GM12878 (cell line): Measurements from ENCODE around the gene METRNL. TPM values are rescaled to one million over a fixed set of nuclear protein-coding genes. Genes with fewer than 3 reads are reported as not detected.

Experiments used
- ATAC-seq: fragments of 200-7000 bp; cut with Tn5 transposase; 3 replicates; pipeline ENCODE4 v1.9.1; 2020; ENCODE audit warnings: mild to moderate bottlenecking, moderate library complexity
- BruUV-seq: library from RNA; stranded (reverse); fragments of 400-500 nt; replicated peaks from 2 replicates; lab custom pipeline; 2021; lab: Mats Ljungman, UMichigan
- CTCF ChIA-PET: fragments of 300-600 bp; sonication (Branson Sonifier 250); formaldehyde crosslinking; extraction: SDS; loops from one replicate; lab custom pipeline; 2021; ENCODE audit warnings: inconsistent platforms; lab: Yijun Ruan, JAX
- POLR2A ChIA-PET: fragments of 350-600 bp; formaldehyde crosslinking; extraction: SDS; loops from one replicate; lab custom pipeline; 2021; ENCODE audit warnings: inconsistent platforms; lab: Charles Lee
- RAD21 ChIA-PET: fragments of 300-600 bp; sonication (Branson Sonifier 250); formaldehyde crosslinking; loops from one replicate; lab custom pipeline; 2023; ENCODE audit warnings: antibody characterized with exemption; ENCODE audit not compliant: unreplicated experiment; lab: Charles Lee
- SMC1A ChIA-PET: fragments of 300-600 bp; sonication (Branson Sonifier 250); formaldehyde crosslinking; loops from one replicate; lab custom pipeline; 2023; ENCODE audit not compliant: unreplicated experiment, uncharacterized antibody; lab: Charles Lee
- DNase-seq: peaks from one replicate; pipeline ENCODE4 v3.0.0-alpha.2; 2011; ENCODE audit warnings: low read depth, low spot score
- FAIRE-seq: peaks from 3 replicates; lab custom pipeline; 2011; peaks lifted over from hg19 to GRCh38; lab: Jason Lieb, UNC
- H2AFZ ChIP-seq: 2 replicates; pipeline ENCODE4 v1.6.0; 2011; ENCODE audit warnings: low read depth, low read length, control low read depth; ENCODE audit not compliant: control insufficient read depth
- H3K27ac ChIP-seq: 2 replicates; pipeline ENCODE4 v1.5.1; 2011; ENCODE audit warnings: control low read depth; ENCODE audit not compliant: control insufficient read depth, insufficient read depth
- H3K27me3 ChIP-seq, 2 experiments: replicated peaks in 1 of 2; 2 replicates each; pipeline versions ENCODE4 v1.6.0 to v1.6.1; 2011; ENCODE audit warnings: low read length in 1 of 2; ENCODE audit not compliant: control insufficient read depth in 2 of 2, insufficient read depth in 2 of 2
- H3K36me3 ChIP-seq, 2 experiments: 2 replicates each; pipeline ENCODE4 v1.5.1; 2011; ENCODE audit warnings: low read length in 1 of 2; ENCODE audit not compliant: control insufficient read depth in 2 of 2, insufficient read depth in 2 of 2
- H3K4me1 ChIP-seq: 2 replicates; pipeline ENCODE4 v1.6.1; 2011; ENCODE audit warnings: mild to moderate bottlenecking, low read length, moderate library complexity, mixed read lengths; ENCODE audit not compliant: control insufficient read depth, insufficient read depth
- H3K4me2 ChIP-seq: 2 replicates; pipeline ENCODE4 v1.6.0; 2011; ENCODE audit warnings: control low read depth; ENCODE audit not compliant: control insufficient read depth, insufficient read depth
- H3K4me3 ChIP-seq: fragments of 200-600 bp; sonication (generic); 2 replicates; pipeline ENCODE4 v1.5.1; 2016
- H3K79me2 ChIP-seq: 2 replicates; pipeline ENCODE4 v1.6.0; 2011; ENCODE audit warnings: low read length; ENCODE audit not compliant: control insufficient read depth, insufficient read depth
- H3K9ac ChIP-seq: 2 replicates; pipeline ENCODE4 v1.8.0; 2011; ENCODE audit warnings: low read length, control low read depth, mixed read lengths; ENCODE audit not compliant: control insufficient read depth, insufficient read depth
- H3K9me3 ChIP-seq: replicated peaks from 3 replicates; pipeline ENCODE4 v1.5.1; 2011; ENCODE audit warnings: mild to moderate bottlenecking, low read length; ENCODE audit not compliant: control insufficient read depth, insufficient read depth
- H4K20me1 ChIP-seq: 2 replicates; pipeline ENCODE4 v1.6.0; 2011; ENCODE audit not compliant: control insufficient read depth, insufficient read depth
- BRCA1 ChIP-seq: IDR thresholded peaks from 2 replicates; pipeline ENCODE4 v1.6.1; 2011; ENCODE audit warnings: low read depth, low read length, improper control_type of control experiment
- ELK1 ChIP-seq: IDR thresholded peaks from 2 replicates; pipeline ENCODE4 v1.6.1; 2012; ENCODE audit warnings: low read depth, low read length, improper control_type of control experiment
- HCFC1 ChIP-seq: fragments of 150-350 bp; IDR thresholded peaks from 2 replicates; pipeline ENCODE4 v1.6.1; 2014; ENCODE audit warnings: low read length
- TBL1XR1 ChIP-seq: IDR thresholded peaks from 2 replicates; pipeline ENCODE4 v1.6.1; 2012; ENCODE audit warnings: low read depth, low read length, improper control_type of control experiment
- TCF12 ChIP-seq: IDR thresholded peaks from 2 replicates; pipeline ENCODE4 v1.6.1; 2011; ENCODE audit warnings: low read depth, mild to moderate bottlenecking, low read length
- ZBED1 ChIP-seq: IDR thresholded peaks from 2 replicates; pipeline ENCODE4 v1.6.1; 2016; ENCODE audit warnings: borderline replicate concordance
- WGBS: methylation state at CpG from one replicate; pipeline ENCODE4 v1.1.6; 2016; ENCODE audit warnings: low lambda C conversion rate; ENCODE audit not compliant: insufficient replicate concordance, insufficient coverage; ENCODE audit errors: missing lambda C conversion rate; 5-methylcytosine and 5-hydroxymethylcytosine counted together
- in situ Hi-C: fragments of 300-500 bp; cut with MboI; formaldehyde crosslinking; loops from 9 replicates; pipeline ENCODE4 v1.14.3; 2018; ENCODE audit warnings: mixed read lengths
- intact Hi-C: fragments of 100-400 bp; cut with micrococcal nuclease; formaldehyde crosslinking; loops from one replicate; pipeline ENCODE4 v1.14.2; 2022; ENCODE audit not compliant: unreplicated experiment
- polyA plus RNA-seq, 11 experiments: library from polyadenylated mRNA; depleted of rRNA in 4 of 11; unstranded in 6 of 11; stranded (reverse) in 5 of 11; fragments of >200 nt; fragmentation: Nextera tagmentation in 4 of 11; fragmentation: Illumina TruSeq in 1 of 11; extraction: Ambion mirVana in 4 of 11; extraction: Trizol in 1 of 11; gene quantifications; 1 replicate in 1 of 11; 2 replicates in 10 of 11; pipeline versions ENCODE4 v1.2.1 to v1.2.3, GENCODE V29; 2011 to 2016; ENCODE audit warnings: inconsistent platforms in 2 of 11, missing spikeins in 2 of 11, low read depth in 1 of 11
- total RNA-seq, 4 experiments: library from RNA; depleted of rRNA in 3 of 4; stranded (reverse); fragments of >200 nt in 3 of 4; fragmentation: Illumina TruSeq in 1 of 4; extraction: Trizol in 1 of 4; gene quantifications; 2 replicates each; pipeline versions ENCODE4 v1.2.1 to v1.2.3, GENCODE V29; 2013 to 2021
- TF ChIP-seq, protein P1 (sequence below): fragments of 450-650 bp; IDR thresholded peaks from 2 replicates; pipeline ENCODE4 v1.6.1; 2017; ENCODE audit warnings: mild to moderate bottlenecking, moderate library complexity

Gene METRNL
- total and polyA plus RNA-seq, 10 of the 15 experiments (the other 5 are each of a cell fraction or from before 2014, with no cell fraction given): 0.05 to 3.7 (median 0.48) TPM; not detected in 2

- TF ChIP-seq, protein P1, sequence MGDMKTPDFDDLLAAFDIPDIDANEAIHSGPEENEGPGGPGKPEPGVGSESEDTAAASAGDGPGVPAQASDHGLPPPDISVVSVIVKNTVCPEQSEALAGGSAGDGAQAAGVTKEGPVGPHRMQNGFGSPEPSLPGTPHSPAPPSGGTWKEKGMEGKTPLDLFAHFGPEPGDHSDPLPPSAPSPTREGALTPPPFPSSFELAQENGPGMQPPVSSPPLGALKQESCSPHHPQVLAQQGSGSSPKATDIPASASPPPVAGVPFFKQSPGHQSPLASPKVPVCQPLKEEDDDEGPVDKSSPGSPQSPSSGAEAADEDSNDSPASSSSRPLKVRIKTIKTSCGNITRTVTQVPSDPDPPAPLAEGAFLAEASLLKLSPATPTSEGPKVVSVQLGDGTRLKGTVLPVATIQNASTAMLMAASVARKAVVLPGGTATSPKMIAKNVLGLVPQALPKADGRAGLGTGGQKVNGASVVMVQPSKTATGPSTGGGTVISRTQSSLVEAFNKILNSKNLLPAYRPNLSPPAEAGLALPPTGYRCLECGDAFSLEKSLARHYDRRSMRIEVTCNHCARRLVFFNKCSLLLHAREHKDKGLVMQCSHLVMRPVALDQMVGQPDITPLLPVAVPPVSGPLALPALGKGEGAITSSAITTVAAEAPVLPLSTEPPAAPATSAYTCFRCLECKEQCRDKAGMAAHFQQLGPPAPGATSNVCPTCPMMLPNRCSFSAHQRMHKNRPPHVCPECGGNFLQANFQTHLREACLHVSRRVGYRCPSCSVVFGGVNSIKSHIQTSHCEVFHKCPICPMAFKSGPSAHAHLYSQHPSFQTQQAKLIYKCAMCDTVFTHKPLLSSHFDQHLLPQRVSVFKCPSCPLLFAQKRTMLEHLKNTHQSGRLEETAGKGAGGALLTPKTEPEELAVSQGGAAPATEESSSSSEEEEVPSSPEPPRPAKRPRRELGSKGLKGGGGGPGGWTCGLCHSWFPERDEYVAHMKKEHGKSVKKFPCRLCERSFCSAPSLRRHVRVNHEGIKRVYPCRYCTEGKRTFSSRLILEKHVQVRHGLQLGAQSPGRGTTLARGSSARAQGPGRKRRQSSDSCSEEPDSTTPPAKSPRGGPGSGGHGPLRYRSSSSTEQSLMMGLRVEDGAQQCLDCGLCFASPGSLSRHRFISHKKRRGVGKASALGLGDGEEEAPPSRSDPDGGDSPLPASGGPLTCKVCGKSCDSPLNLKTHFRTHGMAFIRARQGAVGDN: no peak
Observed at GRCh38 chr17:83128306-83129240, 49.2 kb downstream of the METRNL start (continued).

DNA sequence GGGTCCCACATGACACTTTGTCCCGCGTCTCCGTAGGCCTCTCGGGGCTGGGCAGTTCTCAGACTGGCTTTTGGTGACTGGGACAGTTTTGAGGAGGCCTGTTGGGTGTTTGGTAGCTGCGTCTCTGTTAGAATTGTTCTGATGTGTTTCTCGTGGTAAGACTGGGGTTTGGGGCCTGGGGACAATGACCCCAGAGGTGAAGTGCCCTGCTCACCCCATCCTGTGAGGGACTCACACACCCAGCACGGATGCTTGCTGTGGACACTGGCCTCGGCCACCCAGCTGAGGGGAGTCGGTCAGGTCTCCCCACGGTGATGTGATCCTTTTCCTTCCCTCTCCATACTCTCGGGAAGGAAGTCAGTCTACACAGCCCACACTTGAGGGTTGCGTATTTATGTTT lies 50.3 kb downstream of the METRNL start:
- H3K79me2 ChIP-seq: no peaks in the 10 kb centered on the region
- in situ Hi-C loops: no loop called here
- no peaks in the 10 kb centered on the region for H3K4me1 ChIP-seq
- intact Hi-C loops: no loop called here
- H3K9ac ChIP-seq: no peak overlapping the region
- no peaks in the 10 kb centered on the region for H3K36me3 ChIP-seq
- RAD21 ChIA-PET: no interaction called here
- H3K4me3 ChIP-seq: no peak overlapping the region
- ATAC-seq: no peak
- TF ChIP-seq ZBED1 (no peak), TCF12 (no peak), HCFC1 (no peak), BRCA1 (no peak), ELK1 (no peak), TBL1XR1 (no peak)
- TF ChIP-seq, all 136 proteins: peak for 0
- Histone ChIP-seq H2AFZ (no peak overlapping the region), H3K4me2 (no peak overlapping the region), H4K20me1 (no peaks in the 10 kb centered on the region), H3K27me3 (peaks cover 3 to 4% of the 10 kb centered on the region in 2 experiments), H3K9me3 (no peaks in the 10 kb centered on the region), H3K27ac (no peak overlapping the region)
- DNase-seq: no peak
- no peak for FAIRE-seq
- POLR2A ChIA-PET: no interaction called here
- SMC1A ChIA-PET: no interaction called here
- WGBS: 43% methylated on average over 12 of the region's 12 CpGs
- CTCF ChIA-PET: no interaction called here
- no TSS peak for BruUV-seq
